Central memory CD4-positive, alpha-beta T cell (primary cell): ENCODE results near the gene ANKRD6.

Source experiments
- DNase-seq: peaks from one replicate; pipeline ENCODE4 v3.0.0; 2022

The ANKRD6 gene

DNA sequence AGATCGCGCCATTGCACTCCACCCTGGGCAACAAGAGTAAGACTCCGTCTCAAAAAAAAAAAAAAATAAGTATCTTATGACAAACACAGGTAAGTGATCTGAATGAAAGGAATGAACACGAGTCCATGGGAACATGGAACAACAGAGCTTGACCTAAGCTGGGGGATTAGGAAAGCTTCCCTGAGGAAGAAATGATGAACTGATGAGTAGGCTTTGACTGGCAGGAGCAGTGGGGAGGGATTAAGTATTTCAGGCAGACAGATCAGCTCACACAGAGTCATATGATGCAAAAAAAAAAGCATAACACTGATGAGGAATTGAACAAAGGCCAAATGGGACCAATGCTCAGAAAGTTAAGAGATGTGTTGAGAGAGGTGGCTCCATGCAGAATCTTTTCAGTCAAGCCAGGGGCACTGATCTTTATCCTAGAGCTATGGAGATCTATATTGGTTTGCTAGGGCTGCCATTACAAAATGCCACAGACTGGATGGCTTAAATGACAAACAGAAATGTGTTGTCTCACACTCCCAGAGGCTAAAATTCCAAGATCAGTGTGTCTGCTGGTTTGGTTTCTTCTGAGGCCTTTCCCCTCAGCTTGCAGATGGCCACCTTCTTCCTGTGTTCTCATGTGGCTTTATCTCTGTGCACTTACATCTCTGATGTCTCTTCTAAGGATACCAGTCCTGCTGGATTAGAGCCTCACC, 85.6 kb downstream of the ANKRD6 start:
- DNase-seq: no peak

- no peak for DNase-seq
Measured at GRCh38 chr6:89520736-89521135, 87.8 kb downstream of the ANKRD6 start.

GRCh38 chr6:89522778-89523177, 89.8 kb downstream of the ANKRD6 start:
- DNase-seq: no peak

DNA sequence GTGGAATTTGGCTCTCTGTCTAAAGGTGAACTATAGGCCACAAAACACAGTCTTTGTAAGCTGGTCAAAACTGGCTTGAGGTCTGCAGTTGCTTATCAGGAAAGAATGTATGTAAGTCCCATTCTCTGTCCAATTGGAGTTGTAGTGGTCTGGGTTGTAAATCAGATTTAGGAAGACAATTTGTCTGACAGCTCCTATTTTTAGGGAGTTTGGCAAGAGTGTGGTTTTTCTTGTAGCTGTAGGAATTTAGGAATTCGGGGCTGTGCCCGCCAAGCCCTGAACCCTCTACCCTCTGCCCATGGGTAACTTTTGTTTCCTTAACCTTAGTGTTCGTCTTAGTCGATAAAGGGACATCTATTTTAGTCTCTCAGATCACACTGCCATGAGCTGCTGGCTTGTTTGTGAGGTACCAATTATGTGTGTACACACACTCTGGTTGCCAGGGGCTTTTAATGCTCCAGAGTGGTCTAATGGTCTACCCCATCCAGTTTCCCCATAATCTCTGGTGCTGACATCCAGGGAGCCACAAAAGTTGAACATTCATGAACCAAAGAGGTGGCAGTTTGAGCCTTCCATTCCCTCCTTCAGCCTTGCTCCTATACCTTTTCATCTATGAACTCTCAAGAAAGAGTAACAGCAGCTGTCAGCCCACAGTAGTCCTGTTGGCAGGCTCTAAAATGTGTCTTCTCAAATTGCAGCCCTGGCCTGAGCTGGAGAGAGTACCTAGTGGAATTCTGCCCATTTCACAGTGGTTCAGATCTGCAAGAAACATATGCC, 93.0 kb downstream of the ANKRD6 start:
- DNase-seq: no peak

DNA sequence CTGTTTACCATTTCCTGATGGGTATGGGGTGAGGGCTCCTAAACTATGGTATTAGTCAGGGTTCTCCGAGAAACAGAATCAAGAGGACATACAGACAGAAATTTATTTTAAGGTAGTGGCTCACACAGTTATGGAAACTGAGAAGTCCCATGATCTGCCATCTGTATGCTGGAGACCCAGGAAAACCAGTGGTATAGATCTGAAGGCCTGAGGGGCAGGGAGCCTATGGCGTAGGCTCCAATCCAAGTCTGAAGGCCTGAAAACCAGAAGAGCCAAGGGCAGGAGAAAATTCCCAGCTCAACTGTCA, 93.6 kb downstream of the ANKRD6 start:
- DNase-seq: no peak

DNA sequence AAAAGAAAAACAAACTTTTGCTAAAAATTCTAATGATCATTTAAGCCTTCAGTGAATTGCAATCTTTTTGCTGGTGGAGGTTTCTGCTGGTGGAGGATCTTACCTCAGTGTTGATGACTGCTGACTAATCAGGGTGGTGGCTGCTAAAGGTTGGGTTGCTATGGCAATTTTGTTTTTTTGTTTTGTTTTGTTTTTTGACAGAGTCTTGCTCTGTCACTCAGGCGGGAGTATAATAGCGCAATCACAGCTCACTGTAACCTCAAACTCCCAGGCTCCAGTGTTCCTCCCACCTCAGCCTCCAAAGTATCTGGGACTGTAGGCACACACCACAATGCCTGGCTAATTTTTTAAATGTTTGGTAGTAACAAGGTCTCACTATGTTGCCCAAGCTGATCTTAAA, 94.7 kb downstream of the ANKRD6 start:
- peak; percentile 13 for DNase-seq

DNA sequence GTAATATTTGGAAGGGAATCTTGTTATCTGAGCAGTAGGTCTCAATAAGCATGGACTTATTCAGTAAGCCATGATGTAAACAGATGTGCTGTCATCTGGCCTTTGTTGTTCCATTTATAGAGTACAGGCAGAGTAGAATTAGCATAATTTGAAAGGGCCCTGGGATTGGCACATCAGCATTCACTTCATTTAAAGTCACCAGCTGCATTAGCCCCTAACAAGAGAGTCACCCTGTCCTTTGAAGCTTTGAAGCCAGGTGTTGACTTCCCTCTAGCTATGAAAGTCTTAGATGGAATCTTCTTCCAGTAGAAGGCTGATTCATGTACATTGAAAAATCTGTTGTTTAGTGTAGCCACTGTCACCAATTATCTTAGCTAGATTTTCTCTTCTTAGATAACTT, 95.9 kb downstream of the ANKRD6 start:
- DNase-seq: no peak

GRCh38 chr6:89530982-89531381, 98.0 kb downstream of the ANKRD6 start:
- no peak for DNase-seq

DNA sequence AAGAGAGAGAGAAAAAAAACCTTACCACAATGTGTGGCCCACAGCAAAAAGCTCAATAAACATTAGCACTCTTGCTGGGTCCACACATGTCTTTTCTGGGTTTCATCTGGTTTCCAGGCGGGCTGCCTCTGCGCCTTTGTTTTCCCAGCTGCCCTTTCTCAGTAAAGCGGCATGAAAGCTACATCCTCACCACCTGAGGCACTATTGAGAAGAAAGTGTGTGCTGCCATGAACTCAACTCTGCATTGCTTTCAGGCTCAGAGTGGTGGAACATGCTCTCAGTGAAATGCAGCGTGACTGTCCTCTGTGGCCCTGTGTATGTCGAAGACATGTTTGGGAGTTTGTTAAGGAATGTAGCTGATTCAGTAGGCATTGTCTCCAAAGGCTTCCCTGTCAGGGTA, 103.3 kb downstream of the ANKRD6 start:
- DNase-seq: no peak

DNA sequence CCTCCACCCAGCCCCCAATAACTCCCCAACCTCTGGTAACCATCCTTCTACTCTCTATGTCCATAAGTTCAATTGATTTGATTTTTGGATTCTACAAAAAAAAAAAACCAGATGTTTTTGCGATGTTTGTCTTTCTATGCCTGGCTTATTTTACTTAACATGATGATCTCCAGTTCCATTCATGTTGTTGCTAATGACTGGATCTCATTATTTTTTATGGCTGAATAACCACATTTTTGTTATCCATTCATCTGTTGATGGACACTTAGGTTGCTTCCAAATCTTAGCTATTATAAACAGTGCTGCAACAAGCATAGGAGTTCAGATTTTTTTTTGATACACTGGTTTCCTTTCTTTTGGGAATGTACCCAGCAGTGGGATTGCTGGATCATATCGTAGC, 106.8 kb downstream of the ANKRD6 start:
- no peak for DNase-seq

DNA sequence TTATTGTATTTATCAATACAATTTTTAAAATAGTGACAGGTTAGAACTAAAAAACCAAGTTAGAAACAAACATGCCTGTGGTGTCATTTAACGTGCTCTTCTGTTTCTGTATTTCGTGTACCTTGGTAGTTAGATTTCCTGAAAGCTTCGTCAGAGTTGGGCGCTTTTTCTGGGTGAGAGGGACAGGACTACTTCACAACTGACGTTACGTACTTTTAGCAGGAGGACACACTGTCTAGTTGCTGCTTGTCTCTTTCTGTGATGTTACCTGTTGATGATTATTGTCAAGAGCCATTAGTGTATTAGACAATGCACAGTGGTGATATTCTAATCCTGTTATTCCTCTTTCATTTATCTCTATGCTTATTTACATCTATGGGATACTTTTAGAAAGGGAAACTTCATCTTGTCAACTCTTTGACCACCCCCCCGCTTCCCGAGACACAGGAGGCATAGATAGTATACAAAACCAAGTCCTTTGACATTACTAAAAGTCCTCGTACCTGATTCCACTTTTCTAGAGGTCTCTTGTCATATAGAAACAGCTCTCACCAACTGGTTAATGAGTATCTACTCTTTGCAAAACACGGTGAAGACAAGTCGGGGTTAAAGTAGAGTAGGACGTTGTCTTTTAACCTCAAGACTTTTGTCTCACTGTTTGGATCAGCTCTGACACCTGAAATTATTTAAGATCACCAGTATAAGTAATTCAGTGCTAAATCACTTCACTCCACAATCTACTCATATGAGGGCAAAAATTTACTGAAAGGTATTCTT, 109.3 kb downstream of the ANKRD6 start:
- no peak for DNase-seq

GRCh38 chr6:89542866-89543265, 109.9 kb downstream of the ANKRD6 start:
- DNase-seq: no peak

- no peak for DNase-seq
Measured at GRCh38 chr6:89547281-89547680, 114.3 kb downstream of the ANKRD6 start.

GRCh38 chr6:89553431-89553830, 120.5 kb downstream of the ANKRD6 start:
- DNase-seq: no peak

DNA sequence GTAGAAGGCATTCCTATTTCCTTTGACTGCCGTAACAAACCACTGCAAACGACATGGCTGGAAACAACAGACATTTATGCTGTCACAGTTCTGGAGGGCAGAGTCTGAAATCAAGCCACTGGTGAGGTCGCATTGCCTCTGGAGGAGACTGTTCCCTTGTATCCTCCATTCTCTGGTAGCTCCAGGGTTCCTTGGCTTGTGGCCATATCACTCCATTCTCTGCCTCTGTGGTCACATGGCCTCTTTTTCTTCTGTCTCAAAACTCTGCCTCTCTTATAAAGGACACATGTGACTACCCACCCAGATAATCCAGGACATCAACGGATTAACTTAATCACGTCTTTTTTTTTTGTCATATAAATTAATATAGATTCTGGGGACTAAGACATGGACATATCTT, 121.2 kb downstream of the ANKRD6 start:
- no peak for DNase-seq

GRCh38 chr6:89555031-89555430, 122.1 kb downstream of the ANKRD6 start:
- DNase-seq: no peak

GRCh38 chr6:89555806-89556205, 122.9 kb downstream of the ANKRD6 start:
- no peak for DNase-seq

GRCh38 chr6:89559487-89559886, 126.5 kb downstream of the ANKRD6 start:
- DNase-seq: no peak

DNA sequence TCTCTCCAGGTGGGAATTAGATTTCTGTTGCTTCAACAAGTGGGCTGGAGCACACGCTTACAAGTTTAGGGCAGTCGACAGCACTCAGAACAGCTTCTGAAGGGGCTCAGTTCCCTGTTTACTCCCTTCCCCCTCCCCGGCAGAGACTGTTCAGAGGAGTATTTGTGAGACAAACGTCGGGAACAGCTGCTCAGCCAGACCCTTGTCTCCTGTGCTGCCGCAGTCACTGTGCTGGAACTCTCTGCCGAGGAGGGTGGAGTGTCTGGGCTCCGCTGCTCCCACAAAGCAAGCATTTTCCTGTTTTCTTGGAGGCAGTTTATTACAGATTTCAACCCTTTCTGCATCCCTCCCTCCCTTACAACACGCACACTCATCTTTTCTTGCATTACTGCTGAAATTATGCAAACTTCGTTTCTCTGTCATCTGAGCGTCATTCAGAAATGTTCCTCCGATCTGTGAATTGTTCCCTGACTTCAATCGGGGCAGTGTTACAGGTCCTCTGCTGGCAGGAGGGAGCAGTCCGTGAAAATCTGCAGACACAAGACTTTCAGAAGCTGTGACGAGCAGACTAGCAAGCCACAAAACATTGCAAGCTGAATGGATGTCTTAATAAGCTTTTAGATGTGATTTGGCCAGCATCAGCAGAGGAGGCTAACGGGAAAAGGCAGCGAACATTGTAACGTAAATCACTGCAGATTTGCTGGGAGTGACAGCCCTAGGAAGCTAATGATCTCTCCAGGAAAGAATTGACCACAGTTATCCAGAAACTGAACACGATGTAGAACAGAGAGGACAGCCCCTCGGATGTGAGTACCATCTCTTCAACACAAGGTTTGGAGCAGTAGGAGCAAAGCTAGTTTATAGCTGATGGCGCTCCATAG, 129.4 kb downstream of the ANKRD6 start:
- no peak for DNase-seq

DNA sequence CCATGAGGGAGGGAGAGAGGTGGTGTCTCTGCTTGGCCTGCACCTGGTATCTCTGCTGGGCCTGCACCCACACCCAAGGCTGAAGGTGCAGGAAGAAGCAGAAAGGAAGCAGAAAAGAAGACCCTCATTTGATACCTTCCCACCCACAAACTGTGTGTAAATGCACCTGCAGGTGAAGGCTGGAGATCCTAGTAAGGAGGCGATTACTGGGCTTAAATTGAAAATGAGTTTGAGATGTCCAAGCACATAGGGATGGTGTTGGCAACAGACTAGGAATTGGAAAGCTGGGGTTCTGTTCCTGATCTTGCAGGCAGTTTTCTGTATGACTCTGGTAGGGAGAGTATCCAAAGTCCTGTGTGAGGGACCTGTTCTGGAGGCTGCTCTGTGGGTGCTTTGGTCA, 130.9 kb downstream of the ANKRD6 start:
- DNase-seq: no peak

DNA sequence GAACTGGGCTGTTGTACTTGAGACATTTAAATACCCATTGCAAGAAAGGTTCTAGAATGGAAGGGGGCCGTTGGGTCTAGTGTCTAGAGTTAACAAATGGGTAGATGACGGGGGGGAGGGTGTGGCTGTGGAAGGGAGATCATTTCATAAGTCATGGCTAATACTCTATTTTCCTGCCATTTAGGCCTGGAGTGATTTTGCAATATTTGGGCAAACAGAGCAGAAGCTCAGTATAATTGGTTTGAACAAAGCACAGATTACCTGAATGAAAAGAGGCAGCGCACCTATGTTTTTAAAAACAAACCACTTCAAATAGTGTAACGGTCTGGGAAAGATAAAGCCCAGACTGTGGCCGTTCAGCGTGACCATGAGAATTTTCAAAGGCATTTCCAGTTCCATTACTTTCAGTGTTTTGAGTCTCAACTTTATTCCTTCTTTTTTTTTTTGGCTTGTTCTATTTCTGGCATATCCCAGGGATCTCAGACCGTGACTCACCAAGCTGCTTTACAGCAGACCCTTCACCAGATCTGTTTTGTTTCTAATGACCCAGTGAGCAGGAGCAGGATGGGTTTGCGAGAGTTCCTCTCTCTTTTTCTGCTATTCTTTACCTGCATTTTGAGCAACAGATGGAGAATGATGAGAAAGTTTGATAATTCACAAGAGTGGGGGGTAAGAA, 131.9 kb downstream of the ANKRD6 start:
- DNase-seq: no peak
